Progenitor cell of endocrine pancreas (in vitro differentiated cells): ENCODE measurements around the gene DHX57. TPM values are rescaled to one million over a fixed set of nuclear protein-coding genes. Genes with fewer than 3 reads are reported as not detected.
A peak's percentile ranks its signal among the peaks of the same experiment; 100 is the strongest.

Source experiments
- DNase-seq: peaks from one replicate; pipeline ENCODE4 v3.0.0; 2021; ENCODE audit warnings: low spot score; ENCODE audit not compliant: unreplicated experiment
- H3K27ac Mint-ChIP-seq: 2 replicates; pipeline ENCODE4 v1.8.0; 2021; ENCODE audit warnings: mild to moderate bottlenecking, moderate library complexity, mixed read lengths
- H3K27me3 Mint-ChIP-seq: 2 replicates; pipeline ENCODE4 v1.8.0; 2021; ENCODE audit warnings: mixed read lengths
- H3K36me3 Mint-ChIP-seq: 2 replicates; pipeline ENCODE4 v1.8.0; 2022; ENCODE audit warnings: mixed read lengths; ENCODE audit not compliant: insufficient read depth
- H3K4me1 Mint-ChIP-seq: 2 replicates; pipeline ENCODE4 v1.8.0; 2021; ENCODE audit warnings: low read depth, mixed read lengths
- H3K4me3 Mint-ChIP-seq: 2 replicates; pipeline ENCODE4 v1.8.0; 2021; ENCODE audit warnings: low read depth, mild to moderate bottlenecking, moderate library complexity, mixed read lengths
- H3K9me3 Mint-ChIP-seq: 2 replicates; pipeline ENCODE4 v1.8.0; 2021; ENCODE audit warnings: low read depth, mixed read lengths
- CTCF ChIP-seq: fragments of 200-600 bp; sonication (generic); IDR thresholded peaks from one replicate; pipeline ENCODE4 v1.5.0; 2021; ENCODE audit warnings: antibody characterized with exemption, mild to moderate bottlenecking; ENCODE audit not compliant: unreplicated experiment
- total RNA-seq: library from RNA; stranded (reverse); gene quantifications from 2 replicates; pipeline ENCODE4 v1.2.1, GENCODE V29; 2021

DHX57 gene
- total RNA-seq, 1 donor from 2014 or later: 30.4 TPM

GRCh38 chr2:38754506-38754905, 121.2 kb downstream of the DHX57 start:
- Mint-ChIP-seq H3K4me1 (peaks cover 11% of the 10 kb centered on the region), H3K27me3 (no peaks in the 10 kb centered on the region), H3K4me3 (no peak overlapping the region), H3K36me3 (peaks cover 4% of the 10 kb centered on the region), H3K9me3 (no peaks in the 10 kb centered on the region), H3K27ac (no peak overlapping the region)
- TF ChIP-seq CTCF: no peak
- no peak for DNase-seq

GRCh38 chr2:38754049-38754448, 121.7 kb downstream of the DHX57 start:
- Mint-ChIP-seq H3K4me1 (peaks cover 14% of the 10 kb centered on the region), H3K4me3 (no peak overlapping the region)
- no peak for TF ChIP-seq CTCF

GRCh38 chr2:38751596-38752410, 123.9 kb downstream of the DHX57 start:
- Mint-ChIP-seq H3K4me3 (peak overlapping the region; percentile 92), H3K27me3 (no peaks in the 10 kb centered on the region), H3K9me3 (no peaks in the 10 kb centered on the region), H3K27ac (peak overlapping the region; percentile 99), H3K36me3 (peaks cover 26% of the 10 kb centered on the region), H3K4me1 (peaks cover 32% of the 10 kb centered on the region)
- DNase-seq: no peak
- no peak for TF ChIP-seq CTCF

More at GRCh38 chr2:38754049-38754448, 121.7 kb downstream of the DHX57 start:
- H3K27ac Mint-ChIP-seq: no peak overlapping the region
- H3K36me3 Mint-ChIP-seq: peaks cover 7% of the 10 kb centered on the region
- H3K27me3 Mint-ChIP-seq: no peaks in the 10 kb centered on the region
- no peaks in the 10 kb centered on the region for H3K9me3 Mint-ChIP-seq
- DNase-seq: no peak

- H3K9me3 Mint-ChIP-seq: no peaks in the 10 kb centered on the region
- peak within 1 kb of the TSS; percentile 99 for H3K27ac Mint-ChIP-seq
- peak within 1 kb of the TSS; percentile 92 for H3K4me3 Mint-ChIP-seq
- no peaks in the 10 kb centered on the region for H3K27me3 Mint-ChIP-seq
- H3K4me1 Mint-ChIP-seq: peaks cover 39% of the 10 kb centered on the region
- DNase-seq: peak; percentile 93
- peaks cover 34% of the 10 kb centered on the region for H3K36me3 Mint-ChIP-seq
- no peak for TF ChIP-seq CTCF
Measured at GRCh38 chr2:38750891-38751595, 124.7 kb downstream of the DHX57 start, which contains the start of gene SRSF7. Gene SRSF7, minus strand, starts transcription at chr2:38751361. Its CDS starts 105 bp downstream, at chr2:38751256.
